ENCODE measurements around the gene ZMYND19. TPM values are rescaled to one million over a fixed set of nuclear protein-coding genes. Genes with fewer than 3 reads are reported as not detected.

ZMYND19 gene
- total and polyA plus RNA-seq, 2 of the 8 experiments (the other 6 are each of a cell fraction or from before 2014, with no cell fraction given), result 42.4 to 58.7 TPM

- Histone ChIP-seq H4K8ac (ENCODE audit: extremely low read depth, insufficient read depth, low read length) (peak overlapping the region; percentile 95), H3K23ac (ENCODE audit: insufficient read length) (no peak overlapping the region), H4K91ac (replicated peaks; ENCODE audit: insufficient read length, low read length) (peak overlapping the region; percentile 6), H3K9me3 (ENCODE audit: insufficient read depth in 2 of 2, low read depth in 1 of 2, low read length in 1 of 2) (peaks cover 0 to 3% of the 10 kb centered on the region in 2 experiments; a peak in 1 of 4 replicates), H3K27ac (ENCODE audit: low read depth, low read length) (peak overlapping the region; percentile 53; the same call in 1 of the 2 replicates), H3K79me2 (ENCODE audit: control insufficient read depth in 1 of 2, insufficient read depth in 2 of 2, low read length in 2 of 2) (no peaks in the 10 kb centered on the region), H4K5ac (ENCODE audit: insufficient read length, low read depth, low read length) (peak overlapping the region; percentile 36), H3K14ac (ENCODE audit: insufficient read length) (no peak overlapping the region), H3K4me3 (ENCODE audit: extremely low read depth in 1 of 4, insufficient read depth in 2 of 4, low read depth in 3 of 4, low read length in 4 of 4) (peak overlapping the region; percentile 63 to 79 (median 77)), H3K56ac (replicated peaks; ENCODE audit: insufficient read length, low read depth, low read length) (no peak overlapping the region), H2BK15ac (ENCODE audit: low read length) (no peak overlapping the region), H3K36me3 (ENCODE audit: control insufficient read depth in 2 of 4, insufficient read depth in 4 of 4, low read length in 3 of 4) (peaks cover 7 to 21% (median 10%) of the 10 kb centered on the region in 4 experiments; a peak in 5 of 8 replicates), H3K23me2 (ENCODE audit: low read depth, low read length) (peaks cover 7% of the 10 kb centered on the region; the same call in 1 of the 2 replicates), H2BK120ac (replicated peaks; ENCODE audit: low read depth, low read length) (no peak overlapping the region), H2AK5ac (ENCODE audit: low read depth, low read length) (no peak overlapping the region), H2BK12ac (ENCODE audit: low read depth, low read length) (no peak overlapping the region), H3K27me3 (replicated peaks in 1 of 4; ENCODE audit: control insufficient read depth in 3 of 4, extremely low read depth in 1 of 4, insufficient read depth in 3 of 4, low read length in 3 of 4) (no peaks in the 10 kb centered on the region), H3K79me1 (ENCODE audit: low read depth, low read length) (peaks cover 5% of the 10 kb centered on the region; the same call in 1 of the 2 replicates), H4K20me1 (replicated peaks in 1 of 2; ENCODE audit: control insufficient read depth in 1 of 2, insufficient read depth in 2 of 2, low read length in 2 of 2) (peaks cover 4 to 6% of the 10 kb centered on the region in 2 experiments), H3K4ac (replicated peaks; ENCODE audit: insufficient read length, low read depth, low read length) (peak overlapping the region; percentile 91), H3K4me2 (ENCODE audit: insufficient read depth in 1 of 2, low read depth in 2 of 2, low read length in 2 of 2) (peak overlapping the region; percentile 78 to 90), H3K9ac (replicated peaks in 1 of 4; ENCODE audit: extremely low read depth in 1 of 4, low read depth in 3 of 4, low read length in 3 of 4) (peak overlapping the region; percentile 69 to 88 (median 79)), H2AFZ (ENCODE audit: low read length) (no peak overlapping the region), H3K18ac (ENCODE audit: extremely low read depth, low read length) (peak overlapping the region; percentile 6; the same call in 1 of the 2 replicates), H3K4me1 (replicated peaks in 1 of 4; ENCODE audit: control insufficient read depth in 3 of 4, insufficient read depth in 4 of 4, low read length in 3 of 4) (peaks cover 0 to 7% (median 1%) of the 10 kb centered on the region in 4 experiments; a peak in 3 of 7 replicates), H2BK5ac (ENCODE audit: low read depth, low read length) (no peak overlapping the region), H2BK20ac (ENCODE audit: low read length) (no peak overlapping the region)
- ChIA-PET CTCF (ENCODE audit: partially characterized antibody) (interaction anchor here (0.6 to 1.3 kb wide), 5 partner anchors 9 to 32 kb away, joined by 3 to 5 read pairs (median 3); no protein-coding TSS in a partner anchor), POLR2A (ENCODE audit: partially characterized antibody) (interaction anchor here (0.7 to 2.8 kb wide), 13 partner anchors 9 to 159 kb away, joined by 3 to 16 read pairs (median 3); partner anchors contain the start of gene DPH7)
- DNase-seq (ENCODE audit: low read depth in 1 of 2, low spot score in 2 of 2) (peak in 1 of 2 experiments; percentile 67), FAIRE-seq (no peak)
- 22% methylated on average over 36 of the region's 58 CpGs; no CpG with 5 or more reads in 1 of the 2 experiments for WGBS, 2 experiments (ENCODE audit: extremely low coverage in 1 of 2, insufficient coverage in 1 of 2, insufficient read length in 1 of 2, insufficient replicate concordance in 2 of 2, low coverage in 1 of 2, low lambda C conversion rate in 2 of 2, missing lambda C conversion rate in 1 of 2)
- TF ChIP-seq NRF1 (IDR thresholded peaks at IDR 0.05; ENCODE audit: low read depth, low read length) (no peak), PHF8 (conservative IDR thresholded peaks at IDR 0.05; ENCODE audit: low read depth, low read length) (peak; percentile 85), RBBP5 (IDR thresholded peaks at IDR 0.05; ENCODE audit: borderline replicate concordance, low read depth, low read length) (no peak; the same call in 1 of the 2 replicates), SIN3A (conservative IDR thresholded peaks at IDR 0.05 in 1 of 2, IDR thresholded peaks at IDR 0.05 in 1 of 2; ENCODE audit: low read depth in 1 of 2, low read length in 2 of 2) (0 out of 4 replicates have a peak, but pooled peaks of 1 of the 2 experiments have one; percentile 62), CEBPB (IDR thresholded peaks at IDR 0.05; ENCODE audit: low read depth, low read length) (no peak), TAF7 (optimal IDR thresholded peaks at IDR 0.05; ENCODE audit: borderline replicate concordance, low read depth, low read length) (no peak), KDM5A (IDR thresholded peaks at IDR 0.05; ENCODE audit: low read length) (0 out of 2 replicates have a peak, but pooled peaks have one; percentile 33), CHD1 (IDR thresholded peaks at IDR 0.05; ENCODE audit: low read depth, low read length) (no peak), SP1 (IDR thresholded peaks at IDR 0.05; ENCODE audit: low read depth, low read length) (0 out of 2 replicates have a peak, but pooled peaks have one; percentile 11), TBP (IDR thresholded peaks at IDR 0.05; ENCODE audit: low read depth, low read length) (0 out of 2 replicates have a peak, but pooled peaks have one; percentile 1)
- TF ChIP-seq, protein P1, sequence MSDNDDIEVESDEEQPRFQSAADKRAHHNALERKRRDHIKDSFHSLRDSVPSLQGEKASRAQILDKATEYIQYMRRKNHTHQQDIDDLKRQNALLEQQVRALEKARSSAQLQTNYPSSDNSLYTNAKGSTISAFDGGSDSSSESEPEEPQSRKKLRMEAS (IDR thresholded peaks at IDR 0.05), result peak; percentile 34; the same call in 1 of the 2 replicates
Observed at GRCh38 chr9:137552022-137552768, 38.1 kb downstream of the ZMYND19 start.

Data from H1 (cell line).